Omental fat pad (tissue), 4 donors: ENCODE measurements around the gene SNX30. TPM values are rescaled to one million over a fixed set of nuclear protein-coding genes. Genes with fewer than 3 reads are reported as not detected.

Source experiments
- ATAC-seq: fragments of 150-250 bp; one replicate; pipeline ENCODE4 v1.9.1; 2016; ENCODE audit warnings: mild to moderate bottlenecking, moderate library complexity; ENCODE audit not compliant: low FRiP score
- DNase-seq: peaks from one replicate; pipeline ENCODE4 v3.0.0-alpha.2; 2019; ENCODE audit warnings: low spot score
- total RNA-seq, 4 donors: library from RNA; depleted of rRNA; stranded (reverse); fragments of >200 nt; gene quantifications; one replicate each; pipeline ENCODE4 v1.1.0, GENCODE V29; 2016
- TF ChIP-seq, protein P1 (sequence below), 3 donors: fragments of 450-650 bp; IDR thresholded peaks; one replicate each; pipeline ENCODE4 v1.5.1; 2016 to 2017; ENCODE audit warnings: antibody characterized with exemption in 3 of 3, mild to moderate bottlenecking in 3 of 3, moderate library complexity in 2 of 3

SNX30 gene
- total RNA-seq, 4 donors from 2014 or later = 8.9 to 27.5 (median 11.6) TPM

DNA sequence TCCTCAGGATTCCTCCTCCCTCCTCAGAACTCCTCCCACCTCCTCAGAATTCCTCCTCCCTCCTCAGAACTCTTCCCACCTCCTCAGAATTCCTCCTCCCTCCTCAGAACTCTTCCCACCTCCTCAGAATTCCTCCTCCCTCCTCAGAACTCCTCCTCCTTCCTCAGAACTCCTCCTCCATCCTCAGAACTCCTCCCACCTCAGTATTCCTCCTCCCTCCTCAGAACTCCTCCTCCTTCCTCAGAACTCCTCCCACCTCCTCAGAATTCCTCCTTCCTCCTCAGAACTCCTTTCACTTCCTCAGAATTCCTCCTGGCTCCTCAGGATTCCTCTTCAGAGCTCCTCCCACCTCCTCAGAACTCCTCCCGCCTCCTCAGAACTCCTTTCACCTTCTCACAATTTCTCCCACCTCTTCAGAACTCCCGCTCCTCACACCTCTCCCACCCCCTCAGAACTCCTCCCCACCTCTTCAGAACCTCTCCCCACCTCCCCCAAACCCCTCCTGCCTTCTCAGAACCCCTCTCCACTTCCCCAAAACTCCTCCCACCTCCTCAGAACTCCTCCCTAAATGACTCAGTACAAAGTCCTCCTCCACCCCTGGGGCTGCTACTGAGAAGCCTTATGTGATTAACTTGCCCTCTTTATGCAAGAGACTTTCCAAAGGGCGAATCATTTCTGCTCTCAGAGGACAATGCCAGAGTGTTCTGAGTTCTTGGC lies 116.9 kb downstream of the SNX30 start:
- ATAC-seq (peak; percentile 37), DNase-seq (no peak)
- TF ChIP-seq, protein P1, sequence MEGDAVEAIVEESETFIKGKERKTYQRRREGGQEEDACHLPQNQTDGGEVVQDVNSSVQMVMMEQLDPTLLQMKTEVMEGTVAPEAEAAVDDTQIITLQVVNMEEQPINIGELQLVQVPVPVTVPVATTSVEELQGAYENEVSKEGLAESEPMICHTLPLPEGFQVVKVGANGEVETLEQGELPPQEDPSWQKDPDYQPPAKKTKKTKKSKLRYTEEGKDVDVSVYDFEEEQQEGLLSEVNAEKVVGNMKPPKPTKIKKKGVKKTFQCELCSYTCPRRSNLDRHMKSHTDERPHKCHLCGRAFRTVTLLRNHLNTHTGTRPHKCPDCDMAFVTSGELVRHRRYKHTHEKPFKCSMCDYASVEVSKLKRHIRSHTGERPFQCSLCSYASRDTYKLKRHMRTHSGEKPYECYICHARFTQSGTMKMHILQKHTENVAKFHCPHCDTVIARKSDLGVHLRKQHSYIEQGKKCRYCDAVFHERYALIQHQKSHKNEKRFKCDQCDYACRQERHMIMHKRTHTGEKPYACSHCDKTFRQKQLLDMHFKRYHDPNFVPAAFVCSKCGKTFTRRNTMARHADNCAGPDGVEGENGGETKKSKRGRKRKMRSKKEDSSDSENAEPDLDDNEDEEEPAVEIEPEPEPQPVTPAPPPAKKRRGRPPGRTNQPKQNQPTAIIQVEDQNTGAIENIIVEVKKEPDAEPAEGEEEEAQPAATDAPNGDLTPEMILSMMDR (IDR thresholded peaks at IDR 0.05) = no peak

DNA sequence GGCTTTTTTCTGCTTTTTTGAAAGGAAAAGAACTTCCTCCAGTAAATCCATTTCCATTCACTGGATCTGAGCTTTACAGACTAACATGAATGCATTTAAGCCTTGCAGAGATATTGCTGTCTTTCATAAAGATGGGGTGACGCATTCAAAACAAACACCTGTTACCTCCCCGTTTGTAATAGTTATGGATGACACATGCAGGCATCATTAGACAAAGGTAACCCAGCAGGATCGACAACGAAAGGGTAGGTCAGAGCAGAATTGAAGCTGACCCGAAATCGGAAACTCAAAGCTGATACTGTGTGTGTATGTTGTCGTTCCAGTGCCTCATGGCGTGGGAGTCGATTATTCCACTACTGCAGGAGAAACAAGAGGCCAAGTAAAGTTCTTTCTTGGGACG lies 117.9 kb downstream of the SNX30 start:
- ATAC-seq (no peak), DNase-seq (no peak)

DNA sequence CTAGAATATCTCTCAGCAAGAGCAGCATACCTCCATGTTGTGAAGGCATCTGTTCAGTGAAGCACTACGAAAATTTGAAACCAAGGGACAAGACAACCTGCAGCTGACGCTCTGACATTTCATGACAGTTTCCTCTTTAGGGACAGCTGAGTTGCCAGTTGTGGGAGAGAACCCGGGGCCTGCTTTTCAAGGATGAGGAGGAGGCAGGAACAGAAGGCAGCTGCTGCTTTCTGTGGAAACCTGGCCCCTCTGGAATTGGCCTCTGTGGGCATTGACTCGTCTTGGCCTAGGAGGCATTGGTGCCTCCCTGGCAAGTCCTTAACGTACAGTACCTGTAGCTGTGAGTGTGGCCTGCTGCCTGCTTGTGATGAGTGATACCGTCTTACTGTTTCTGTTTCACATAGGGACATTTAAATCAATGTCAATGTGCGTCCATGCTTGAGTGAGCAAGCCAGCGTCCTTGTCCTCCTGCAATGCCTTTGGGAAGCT lies 118.5 kb downstream of the SNX30 start:
- DNase-seq = no peak
- ATAC-seq = no peak
- TF ChIP-seq, protein P1 (IDR thresholded peaks at IDR 0.05) = no peak

More for the DNA sequence above, 117.9 kb downstream of the SNX30 start:
- TF ChIP-seq, protein P1 (IDR thresholded peaks at IDR 0.05) = no peak

DNA sequence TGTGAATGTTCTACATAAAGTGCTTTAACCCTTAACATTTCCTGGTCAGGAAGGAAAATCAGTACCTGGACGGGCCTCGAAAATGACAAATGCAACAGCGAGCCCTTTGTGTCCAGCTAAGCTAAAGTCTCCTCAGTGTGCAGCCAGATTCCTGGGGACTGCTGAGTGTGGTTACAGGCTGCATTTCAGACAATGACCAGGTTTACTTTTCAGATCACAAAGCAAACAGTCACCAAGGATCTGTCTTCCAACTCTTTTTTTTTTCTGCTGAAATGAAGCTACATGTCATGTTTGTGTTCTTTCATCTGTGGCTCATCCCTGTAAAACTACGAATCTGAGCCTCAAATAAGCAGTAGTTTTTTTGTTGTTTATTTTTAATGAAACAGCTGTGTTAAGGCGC lies 119.4 kb downstream of the SNX30 start:
- TF ChIP-seq, protein P1 (IDR thresholded peaks at IDR 0.05) = no peak
- ATAC-seq (no peak), DNase-seq (no peak)

DNA sequence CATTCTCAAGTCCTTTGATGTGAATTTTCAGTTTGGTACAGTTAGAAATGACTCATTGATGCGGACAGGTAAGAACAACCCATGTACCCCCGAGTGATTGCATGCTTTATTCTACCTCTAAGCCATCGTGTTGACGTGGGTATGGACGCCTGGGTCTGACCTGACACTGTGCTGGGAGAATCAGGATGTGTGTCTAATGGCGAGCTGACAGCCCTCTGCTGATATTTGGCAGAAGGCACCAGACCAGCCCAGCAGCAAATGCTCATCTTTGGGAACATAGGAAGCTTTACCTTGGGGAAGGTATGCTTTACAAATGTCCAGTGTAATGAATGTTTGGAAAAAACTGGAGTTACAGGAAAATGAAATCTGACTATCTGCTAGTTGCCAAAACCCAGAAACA lies 120.0 kb downstream of the SNX30 start:
- no peak for ATAC-seq
- DNase-seq = no peak
- TF ChIP-seq, protein P1 (IDR thresholded peaks at IDR 0.05) = no peak

DNA sequence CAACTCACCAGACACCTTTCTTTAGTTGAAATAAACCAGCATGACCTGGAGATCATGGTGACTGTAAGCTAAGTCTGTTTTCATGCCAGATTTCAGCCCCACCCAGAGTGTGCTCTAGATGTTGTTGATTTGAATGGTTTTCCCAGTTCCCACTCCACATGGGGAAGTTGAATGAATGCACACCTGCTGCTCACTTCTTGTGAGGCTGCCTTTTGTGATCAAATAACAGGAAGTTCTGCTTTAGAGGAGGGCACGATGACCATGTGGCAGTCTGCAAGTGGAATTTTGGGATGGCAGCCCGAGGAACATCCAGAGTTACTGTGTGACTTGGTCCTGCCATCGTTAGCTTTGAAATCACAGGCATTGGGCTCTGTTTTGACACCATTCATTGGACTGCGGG lies 121.5 kb downstream of the SNX30 start:
- no peak for DNase-seq
- TF ChIP-seq, protein P1 (IDR thresholded peaks at IDR 0.05) = no peak
- ATAC-seq = no peak

DNA sequence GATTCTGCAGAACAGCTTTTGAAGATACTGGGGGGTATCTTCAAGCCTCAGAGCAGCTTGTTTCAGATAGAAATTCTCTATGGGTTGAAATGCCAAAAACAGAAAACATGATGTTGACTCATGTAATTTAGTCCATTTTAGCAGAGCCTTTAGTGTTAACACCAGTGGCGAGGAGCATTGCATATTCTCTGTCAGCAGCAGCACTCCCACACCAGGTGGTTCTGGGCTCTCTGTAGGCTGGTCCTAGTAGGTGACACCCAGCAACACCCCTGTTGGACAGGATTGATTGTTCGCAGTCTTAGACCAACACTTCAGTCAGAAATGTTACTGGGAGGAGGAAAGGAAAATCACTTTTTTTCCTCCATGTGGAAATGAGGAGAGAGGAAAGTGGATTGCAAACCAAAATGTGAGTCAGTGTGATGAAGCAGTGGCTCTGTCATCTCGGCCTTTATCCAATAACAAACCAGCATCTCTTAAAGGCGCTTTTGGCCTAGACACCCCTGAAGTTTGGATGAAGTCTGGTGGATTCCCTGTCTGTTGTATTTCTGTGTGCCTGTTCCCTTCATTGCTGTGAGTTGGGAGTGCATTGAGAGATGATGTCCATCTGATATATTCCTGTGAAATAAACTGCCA lies 123.3 kb downstream of the SNX30 start:
- DNase-seq (no peak), ATAC-seq (no peak)
- TF ChIP-seq, protein P1 (IDR thresholded peaks at IDR 0.05) = no peak
